NCI-H128 (cell line): ENCODE data around the gene KLK8.

Experiments
- DNase-seq: peaks from one replicate; lab custom pipeline; 2025; ENCODE audit not compliant: unreplicated experiment; lab: John Stamatoyannopoulos, UW

KLK8 gene

GRCh38 chr19:51018745-51019543 is 17.5 kb upstream of the KLK8 start:
- DNase-seq: no peak

GRCh38 chr19:51016798-51017683 is 15.6 kb upstream of the KLK8 start:
- no peak for DNase-seq

GRCh38 chr19:51015691-51016267 is 14.4 kb upstream of the KLK8 start:
- DNase-seq: no peak

DNA sequence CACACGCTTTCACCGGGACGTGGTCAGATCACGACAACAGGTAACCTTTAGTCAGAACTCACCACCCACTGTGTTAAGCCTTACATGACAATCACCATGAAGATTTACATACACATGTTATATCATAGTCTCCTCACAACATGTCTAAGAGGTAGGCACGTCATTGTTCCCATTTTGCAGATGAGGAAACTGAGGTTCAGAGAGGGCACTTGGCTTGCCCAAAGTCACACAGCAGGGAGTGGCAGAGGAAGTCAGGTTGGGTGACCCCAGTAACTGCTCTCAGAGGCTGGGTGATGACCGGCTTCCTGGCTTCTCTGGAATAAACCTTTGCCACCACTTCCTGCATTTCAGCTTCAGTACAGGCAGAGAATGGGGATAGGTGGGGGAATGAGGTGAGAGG is 12.8 kb upstream of the KLK8 start:
- no peak for DNase-seq

GRCh38 chr19:51012661-51013190 is 11.3 kb upstream of the KLK8 start:
- DNase-seq: no peak

DNA sequence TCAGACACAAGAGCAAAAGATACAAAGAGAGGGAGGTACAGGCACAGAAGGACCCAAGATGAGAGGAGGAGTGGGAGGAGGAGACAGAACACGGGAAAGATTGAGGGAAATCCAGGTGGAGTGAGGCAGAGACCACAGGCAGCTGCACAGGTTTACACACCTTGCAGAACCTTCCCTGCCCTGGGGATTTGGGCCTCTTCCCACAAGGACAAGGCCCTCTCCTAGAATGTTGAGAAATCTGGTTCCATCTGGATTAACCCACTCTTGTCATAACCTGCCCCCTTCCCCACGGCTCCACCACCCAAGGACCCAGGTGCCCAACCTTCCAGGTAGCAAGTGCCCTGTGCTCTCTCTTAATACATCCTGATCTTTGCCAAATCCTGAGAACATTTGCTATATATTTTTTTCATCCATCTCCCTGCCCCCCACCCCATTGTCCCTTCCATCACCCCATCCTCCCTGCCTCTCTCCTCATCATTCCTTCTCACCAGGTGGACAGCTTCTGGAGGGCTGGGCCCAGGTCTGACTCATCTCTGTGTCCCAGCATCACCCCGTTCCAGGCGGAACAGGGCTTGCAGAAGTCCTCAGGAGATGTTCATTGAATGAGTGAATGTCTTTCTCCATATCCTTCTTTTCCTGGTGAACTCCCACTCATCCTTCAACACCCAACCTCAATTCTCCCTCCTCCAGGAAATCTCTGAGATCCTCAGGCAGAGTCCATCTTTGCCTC is 8.8 kb upstream of the KLK8 start:
- no peak for DNase-seq

DNA sequence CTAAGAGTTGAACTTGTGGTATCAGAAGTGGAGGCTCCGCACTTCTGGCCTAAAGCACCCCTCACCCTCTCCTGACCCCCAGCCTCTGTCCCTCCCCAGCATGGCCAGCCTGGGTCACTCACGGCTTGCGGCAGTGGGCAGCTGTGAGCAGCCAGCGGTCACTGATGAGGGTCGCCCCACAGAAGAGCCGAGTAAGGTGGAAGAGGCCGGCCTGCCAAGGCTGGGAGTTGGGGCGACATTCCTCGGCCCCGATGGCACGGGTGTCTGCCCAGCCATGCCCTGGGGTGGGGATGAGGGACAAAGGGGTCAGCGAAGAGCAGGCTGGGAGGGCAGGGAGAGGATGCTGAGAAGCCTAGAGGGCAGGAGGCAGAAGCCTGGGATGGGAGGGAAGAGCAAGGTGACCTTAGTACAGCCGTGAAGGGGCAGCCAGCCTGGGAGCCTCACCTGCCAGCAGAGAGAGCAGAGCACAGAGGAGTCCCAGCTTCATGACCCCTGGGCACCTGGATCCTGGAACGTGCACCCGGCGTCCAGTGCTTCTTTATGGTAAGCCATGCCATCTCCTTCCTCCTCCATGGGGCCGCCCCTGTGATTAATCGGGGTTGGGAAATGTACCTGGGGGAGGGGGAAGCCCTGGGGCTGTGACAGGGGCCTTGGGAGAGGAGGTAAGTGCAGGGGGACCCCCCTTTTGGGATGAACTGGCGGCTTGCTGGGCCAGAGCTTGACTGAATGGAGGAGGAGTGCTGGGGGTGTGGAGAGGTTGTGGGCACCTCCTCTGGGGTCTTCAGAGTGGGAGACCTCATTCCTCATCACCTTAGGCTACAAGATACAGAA is 7.9 kb upstream of the KLK8 start:
- DNase-seq: no peak

DNA sequence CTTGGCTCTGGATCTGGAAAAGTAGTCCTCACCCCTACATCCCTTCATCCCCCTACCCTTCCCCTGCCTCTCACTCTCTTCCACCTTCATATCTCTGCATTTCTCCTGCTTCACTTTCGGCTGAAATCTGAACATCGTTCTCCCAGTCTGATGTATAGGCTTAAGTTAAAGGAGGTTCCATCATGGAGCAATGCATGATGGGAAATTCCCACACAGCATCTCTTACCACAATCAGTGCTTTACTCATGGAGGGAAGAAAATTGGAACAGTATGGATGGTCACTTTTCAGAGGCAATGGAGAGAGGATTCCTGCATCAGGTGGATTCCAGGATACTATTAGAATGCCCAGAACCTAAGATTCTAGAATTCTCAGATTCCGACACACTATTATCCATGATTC is 6.1 kb upstream of the KLK8 start:
- no peak for DNase-seq

GRCh38 chr19:51006406-51006805 is 5.0 kb upstream of the KLK8 start:
- no peak for DNase-seq

DNA sequence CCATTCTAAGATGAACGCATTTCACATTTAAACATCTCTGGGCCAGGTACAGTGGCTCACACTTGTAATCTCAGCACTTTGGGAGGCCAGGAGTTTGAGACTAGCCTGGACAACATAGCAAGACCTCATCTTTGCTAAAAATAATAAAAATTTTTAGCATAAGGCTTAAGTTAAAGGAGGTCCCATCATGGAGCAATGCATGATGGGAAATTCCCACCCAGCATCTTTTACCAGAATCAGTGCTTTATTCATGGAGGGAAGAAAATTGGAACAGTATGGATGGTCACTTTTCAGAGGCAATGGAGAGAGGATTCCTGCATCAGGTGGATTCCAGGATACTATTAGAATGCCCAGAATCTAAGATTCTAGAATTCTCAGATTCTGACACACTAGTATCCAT is 3.8 kb upstream of the KLK8 start:
- DNase-seq: no peak

- no peak for DNase-seq
Observed at GRCh38 chr19:51003316-51003715, 1.9 kb upstream of the KLK8 start.

- DNase-seq: no peak
Observed at GRCh38 chr19:51002542-51003311, 1.3 kb upstream of the KLK8 start.

- no peak for DNase-seq
Observed at GRCh38 chr19:51002089-51002532, 707 bp upstream of the KLK8 start.

GRCh38 chr19:51000981-51001380 is 423 bp downstream of the KLK8 start:
- no peak for DNase-seq

GRCh38 chr19:51000426-51000825 is 978 bp downstream of the KLK8 start:
- DNase-seq: no peak

DNA sequence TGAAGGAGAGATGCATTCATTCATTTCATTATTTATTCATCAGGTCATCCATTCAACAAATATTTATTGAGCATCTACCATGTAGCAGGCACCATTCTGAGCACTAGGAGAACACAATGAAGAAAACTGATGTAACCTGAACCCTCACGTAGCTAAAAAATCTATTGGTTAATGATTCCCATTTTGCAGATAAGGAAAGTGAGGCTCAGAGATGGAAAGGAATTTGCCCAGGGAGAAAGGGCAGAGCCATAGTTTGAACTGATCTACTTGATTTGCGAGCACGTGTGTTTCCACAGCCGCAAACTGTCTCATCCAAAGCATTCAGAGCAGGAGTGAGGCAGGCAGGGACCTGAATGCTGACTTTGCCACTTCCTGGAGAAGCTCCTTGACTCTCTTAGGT is 2.7 kb downstream of the KLK8 start:
- DNase-seq: no peak

- no peak for DNase-seq
Observed at GRCh38 chr19:50998061-50998460, 3.3 kb downstream of the KLK8 start.

DNA sequence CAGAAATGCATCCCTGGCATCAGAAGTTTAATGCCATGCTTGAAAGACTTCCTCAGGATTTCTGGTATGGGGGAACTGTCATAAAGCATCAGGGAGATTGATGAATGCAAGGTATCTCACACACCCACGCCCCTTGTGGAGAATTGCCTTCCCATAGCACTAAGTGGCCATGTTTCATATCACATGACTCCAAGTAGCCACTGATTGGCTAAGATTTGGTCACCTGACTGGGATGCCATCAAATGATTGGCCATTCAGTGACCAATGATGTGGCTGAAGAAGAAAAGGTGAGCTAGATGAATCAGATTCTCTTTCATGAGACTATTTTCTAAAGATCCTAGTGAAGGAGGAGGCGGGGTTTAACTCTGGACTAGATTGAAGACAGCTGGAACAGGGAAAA is 7.3 kb downstream of the KLK8 start:
- no peak for DNase-seq

DNA sequence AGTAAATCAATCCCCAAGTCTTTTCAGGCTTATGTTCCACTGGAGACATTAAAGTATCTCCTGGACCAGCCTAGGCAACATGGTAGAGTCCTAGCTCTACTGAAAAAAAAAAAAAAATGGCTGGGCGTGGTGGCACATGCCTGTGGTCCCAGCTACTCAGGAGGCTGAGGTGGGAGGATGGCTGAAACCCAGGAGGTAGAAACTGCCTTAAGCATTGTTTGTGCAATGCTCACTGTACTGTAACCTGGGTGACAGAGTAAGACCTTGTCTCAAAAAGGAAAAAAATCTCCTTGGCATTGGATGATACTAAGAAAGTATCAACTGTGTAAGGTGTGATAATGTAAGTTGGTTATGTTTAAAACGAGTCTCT is 8.8 kb downstream of the KLK8 start:
- no peak for DNase-seq
